Retinal pigment epithelial cell (primary cell): ENCODE data around the gene SLC13A4.
"Not testable (repeated sequence)": the region's sequence is repeated elsewhere in the genome, so short reads cannot be mapped to it uniquely, and the experiment has no call there.

Experiments used
- DNase-seq: peaks from one replicate; pipeline ENCODE4 v3.0.0-alpha.2; 2010; ENCODE audit warnings: low read depth
- H3K4me3 ChIP-seq: 2 replicates; pipeline ENCODE4 v1.5.1; 2011; ENCODE audit warnings: mild to moderate bottlenecking, low read length, control low read depth, moderate library complexity
- CTCF ChIP-seq: conservative IDR thresholded peaks from 2 replicates; pipeline ENCODE4 v1.5.1; 2011; ENCODE audit warnings: low read depth, low read length, control low read depth, inconsistent platforms

Gene SLC13A4

DNA sequence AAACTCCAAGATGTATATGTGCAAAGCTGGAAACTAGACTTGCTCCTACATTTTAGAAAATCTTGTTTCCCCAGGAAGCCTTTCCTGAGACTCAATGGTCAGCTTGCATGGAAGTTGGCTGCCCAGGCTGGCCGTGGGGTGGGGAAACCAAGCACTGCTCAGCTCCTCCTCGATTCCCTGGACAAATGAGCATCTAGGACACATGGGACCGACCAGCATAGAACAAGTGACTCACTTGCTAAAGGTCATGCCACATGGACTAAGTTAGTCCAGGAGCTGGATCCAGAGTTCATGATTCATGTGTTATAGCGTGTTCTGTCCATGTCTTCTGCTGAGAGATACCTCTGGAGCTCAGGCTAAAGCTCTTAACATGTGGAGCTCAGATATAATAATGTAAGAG lies 14.4 kb upstream of the SLC13A4 start:
- no peak for TF ChIP-seq CTCF
- DNase-seq = no peak
- H3K4me3 ChIP-seq = no peak overlapping the region

- no peak overlapping the region for H3K4me3 ChIP-seq
- DNase-seq = no peak
- no peak for TF ChIP-seq CTCF
These were observed 13.9 kb upstream of the SLC13A4 start for GRCh38 chr7:135741905-135742304.

GRCh38 chr7:135740889-135741288 lies 12.9 kb upstream of the SLC13A4 start:
- no peak for TF ChIP-seq CTCF
- no peak overlapping the region for H3K4me3 ChIP-seq
- no peak for DNase-seq

DNA sequence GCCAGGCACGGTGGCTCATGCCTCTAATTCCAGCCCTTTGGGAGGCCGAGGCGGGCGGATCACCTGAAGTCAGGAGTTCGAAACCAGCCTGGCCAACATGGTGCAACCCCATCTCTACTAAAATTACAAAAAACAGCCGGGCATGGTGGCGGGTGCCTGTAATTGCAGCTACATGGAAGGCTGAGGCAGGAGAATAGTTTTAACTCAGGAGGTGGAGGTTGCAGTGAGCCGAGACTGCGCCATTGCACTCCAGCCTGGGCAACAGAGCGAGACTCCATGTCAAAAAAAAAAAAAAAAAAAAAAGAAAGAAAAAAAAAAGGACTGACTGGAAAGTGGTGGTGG lies 9.3 kb upstream of the SLC13A4 start:
- DNase-seq = not testable (repeated sequence)

GRCh38 chr7:135736586-135737305 lies 8.8 kb upstream of the SLC13A4 start:
- no peak for TF ChIP-seq CTCF
- no peak for DNase-seq
- no peak overlapping the region for H3K4me3 ChIP-seq

More for the DNA sequence above, 9.3 kb upstream of the SLC13A4 start:
- H3K4me3 ChIP-seq = not testable (repeated sequence)

DNA sequence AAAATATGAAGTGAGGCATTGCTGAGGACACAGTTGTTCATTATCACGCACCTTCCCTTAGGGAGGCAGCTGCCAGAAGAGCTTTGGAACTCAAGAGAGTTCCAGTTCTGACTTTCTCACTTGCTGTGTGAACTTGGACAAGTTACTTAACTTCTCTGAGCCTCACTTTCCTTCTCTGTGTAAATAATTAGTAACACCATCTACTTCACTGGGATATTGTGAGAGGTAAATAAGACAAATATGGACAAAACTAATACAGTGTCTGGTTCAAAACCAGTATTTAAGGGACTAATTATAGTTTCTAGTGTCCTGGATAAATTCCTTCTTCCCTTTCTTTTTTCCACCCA lies 6.3 kb upstream of the SLC13A4 start:
- TF ChIP-seq CTCF = no peak
- DNase-seq = no peak
- H3K4me3 ChIP-seq = no peak overlapping the region

DNA sequence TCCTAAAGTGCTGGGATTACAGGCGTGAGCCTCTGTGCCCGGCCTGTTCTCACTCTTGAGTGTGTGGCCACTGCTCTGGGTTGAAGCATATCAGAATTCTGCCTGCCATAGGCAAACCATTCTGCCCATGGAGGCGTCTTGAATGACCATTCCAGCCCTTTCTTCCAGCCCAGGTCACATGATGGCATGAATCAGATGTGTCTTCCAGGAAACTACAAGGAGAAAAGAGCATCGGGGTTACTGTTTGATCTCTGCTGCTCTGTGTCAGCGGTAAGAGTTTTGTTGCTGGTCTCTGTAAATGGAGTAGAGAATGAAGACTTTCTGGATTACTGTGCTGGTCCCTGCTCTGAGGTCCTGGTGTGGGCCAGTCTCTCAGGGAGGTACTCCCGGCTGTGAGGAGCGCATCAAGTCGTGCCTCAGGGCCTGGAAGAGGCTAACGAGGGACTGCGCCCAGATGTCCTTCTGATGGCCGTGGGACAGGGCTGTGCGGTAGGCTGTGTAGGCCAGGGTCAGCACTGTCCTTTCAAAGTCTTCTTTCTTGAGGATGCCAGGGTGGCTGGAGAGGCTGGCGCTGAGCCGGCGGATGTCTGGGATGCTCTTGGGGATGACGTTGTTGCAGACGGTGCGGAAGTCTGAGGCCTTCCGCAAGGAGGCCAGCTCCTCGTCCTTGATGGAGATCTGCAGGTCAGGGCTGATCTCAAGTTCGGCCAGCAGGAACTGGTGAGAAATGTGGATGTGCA lies 5.8 kb upstream of the SLC13A4 start:
- DNase-seq = no peak
- TF ChIP-seq CTCF = no peak
- H3K4me3 ChIP-seq = no peak overlapping the region
